SK-MEL-5 (cell line): Measurements from ENCODE around the gene KLF17. TPM values are rescaled to one million over a fixed set of nuclear protein-coding genes. Genes with fewer than 3 reads are reported as not detected.

Experiments
- DNase-seq: peaks from one replicate; pipeline ENCODE4 v3.0.0-alpha.2; 2016; ENCODE audit warnings: low read depth, low spot score
- in situ Hi-C: cut with HindIII; loops from 2 replicates; pipeline ENCODE4 v1.10.0; 2016; ENCODE audit warnings: low sequenced_read_pairs, high pct_unique_total_duplicates, low pct_unique_long_range_greater_than_20kb
- polyA plus RNA-seq, 2 experiments: library from polyadenylated mRNA; depleted of rRNA; stranded (reverse); fragments of >200 nt; gene quantifications; 2 replicates each; pipeline ENCODE4 v1.2.3, GENCODE V29; 2015
- total RNA-seq: library from RNA; depleted of rRNA; stranded (reverse); fragments of >200 nt; shearing (Covaris generic); gene quantifications from 2 replicates; pipeline ENCODE4 v1.2.3, GENCODE V29; 2014; rRNA removed

Gene KLF17, protein sequence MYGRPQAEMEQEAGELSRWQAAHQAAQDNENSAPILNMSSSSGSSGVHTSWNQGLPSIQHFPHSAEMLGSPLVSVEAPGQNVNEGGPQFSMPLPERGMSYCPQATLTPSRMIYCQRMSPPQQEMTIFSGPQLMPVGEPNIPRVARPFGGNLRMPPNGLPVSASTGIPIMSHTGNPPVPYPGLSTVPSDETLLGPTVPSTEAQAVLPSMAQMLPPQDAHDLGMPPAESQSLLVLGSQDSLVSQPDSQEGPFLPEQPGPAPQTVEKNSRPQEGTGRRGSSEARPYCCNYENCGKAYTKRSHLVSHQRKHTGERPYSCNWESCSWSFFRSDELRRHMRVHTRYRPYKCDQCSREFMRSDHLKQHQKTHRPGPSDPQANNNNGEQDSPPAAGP
- total RNA-seq, result not detected in 2 replicates
- not detected in 2 replicates for polyA plus RNA-seq (2015; cell fraction: cytosol; rRNA removed)
- not detected in 2 replicates for polyA plus RNA-seq (2015; cell fraction: nucleus; rRNA removed)

DNA sequence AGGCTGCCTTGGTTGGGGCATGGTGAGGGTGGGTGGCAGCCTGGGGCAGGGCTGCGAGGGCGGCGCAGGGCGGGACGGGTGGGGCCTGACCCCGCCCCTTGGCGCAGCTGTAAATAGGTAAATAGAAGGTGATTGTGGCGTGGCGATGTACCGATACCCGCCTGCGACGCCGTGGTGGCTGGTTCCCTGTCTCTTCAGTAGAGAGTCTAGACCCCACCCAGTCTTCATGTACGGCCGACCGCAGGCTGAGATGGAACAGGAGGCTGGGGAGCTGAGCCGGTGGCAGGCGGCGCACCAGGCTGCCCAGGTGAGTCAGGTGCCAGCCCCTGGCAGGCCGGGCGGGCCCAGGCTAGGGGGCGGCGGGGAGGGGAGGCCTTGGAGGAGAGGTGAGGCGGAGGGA is at the start of gene KLF17:
KLF17 (plus strand) TSS at position 140 of the 400 bp plus-strand sequence; CDS start at position 227, 87 bp downstream.
- no peak for DNase-seq
- in situ Hi-C loops, result no loop called here

DNA sequence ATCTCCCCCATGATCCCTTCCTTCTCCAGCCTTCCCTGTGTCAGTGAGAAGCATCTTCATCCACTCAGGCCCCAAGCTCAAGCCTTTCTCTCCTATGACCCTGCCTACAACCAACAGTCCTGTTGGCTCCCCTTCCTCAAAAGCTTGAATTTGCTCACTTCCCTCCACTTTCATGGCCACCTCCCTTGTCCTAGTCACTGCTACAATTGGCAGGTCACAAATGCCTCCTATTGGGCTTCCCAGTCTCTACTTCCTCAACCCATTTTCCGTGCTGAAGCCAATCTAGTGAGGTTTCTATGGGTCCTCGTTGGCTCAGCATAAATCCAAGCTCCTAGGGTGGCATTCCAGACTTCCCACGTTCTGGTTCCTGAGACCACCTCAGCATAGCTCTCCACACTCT is 47.2 kb upstream of the KLF17 start:
- in situ Hi-C loops, result no loop called here
- no peak for DNase-seq

DNA sequence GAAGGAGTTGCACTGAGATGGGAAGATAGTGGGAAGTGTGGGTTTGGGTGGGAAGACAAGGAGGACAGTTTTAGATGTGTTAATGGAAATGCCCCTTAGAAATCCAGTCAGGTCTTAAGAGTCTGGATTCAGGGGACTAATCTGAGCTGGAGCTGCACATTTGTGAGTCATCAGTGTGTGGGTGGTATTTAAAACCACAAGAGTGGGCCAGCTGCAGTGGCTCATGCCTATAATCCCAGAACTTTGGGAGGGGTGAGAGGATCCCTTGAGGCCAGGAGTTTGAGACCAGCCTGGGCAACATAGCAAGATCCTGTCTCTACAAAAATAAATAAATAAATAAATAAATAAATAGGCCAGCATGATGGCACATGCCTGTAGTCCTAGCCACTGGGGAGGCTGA is 46.4 kb upstream of the KLF17 start:
- in situ Hi-C loops, result no loop called here
- peak; percentile 7 for DNase-seq

DNA sequence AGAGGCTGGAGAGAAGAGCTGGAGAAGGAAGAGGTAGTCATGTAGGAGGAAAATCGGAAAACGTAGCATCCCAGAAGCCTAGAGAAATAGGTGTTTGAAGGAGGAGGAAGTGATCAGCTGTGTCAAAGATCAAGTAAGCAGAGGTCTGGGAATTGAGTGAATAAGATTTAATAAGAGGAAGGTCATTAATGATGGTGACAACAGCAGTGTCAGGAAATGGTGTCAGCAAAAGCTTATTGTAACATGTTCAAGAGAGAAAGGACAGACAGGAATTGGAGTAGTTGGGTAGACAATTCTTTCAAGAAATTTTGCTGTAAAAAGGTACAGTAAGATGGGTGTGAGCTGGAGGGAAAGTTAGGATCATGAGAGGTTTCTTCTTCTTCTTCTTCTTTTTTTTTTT is 45.8 kb upstream of the KLF17 start:
- in situ Hi-C loops, result no loop called here
- no peak for DNase-seq

DNA sequence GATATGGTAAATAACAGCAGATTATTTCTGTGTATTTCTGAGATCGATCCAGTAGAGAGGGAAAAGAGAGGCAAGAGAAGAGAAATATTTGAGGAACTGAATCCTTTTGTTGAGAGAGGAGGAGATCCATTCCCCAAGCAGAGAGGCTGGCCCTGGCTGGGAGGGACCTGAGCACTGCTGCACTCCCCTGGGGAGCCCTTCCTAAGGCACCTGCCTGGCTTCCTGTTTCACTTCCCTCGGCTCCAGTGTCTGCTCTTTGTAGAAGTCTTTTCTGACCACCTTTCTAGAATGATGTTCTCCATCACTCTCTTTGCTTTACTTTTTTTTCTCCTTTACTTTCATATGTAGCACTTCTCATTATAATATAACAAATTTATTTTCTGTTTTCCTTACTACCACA is 45.1 kb upstream of the KLF17 start:
- in situ Hi-C loops, result no loop called here

DNA sequence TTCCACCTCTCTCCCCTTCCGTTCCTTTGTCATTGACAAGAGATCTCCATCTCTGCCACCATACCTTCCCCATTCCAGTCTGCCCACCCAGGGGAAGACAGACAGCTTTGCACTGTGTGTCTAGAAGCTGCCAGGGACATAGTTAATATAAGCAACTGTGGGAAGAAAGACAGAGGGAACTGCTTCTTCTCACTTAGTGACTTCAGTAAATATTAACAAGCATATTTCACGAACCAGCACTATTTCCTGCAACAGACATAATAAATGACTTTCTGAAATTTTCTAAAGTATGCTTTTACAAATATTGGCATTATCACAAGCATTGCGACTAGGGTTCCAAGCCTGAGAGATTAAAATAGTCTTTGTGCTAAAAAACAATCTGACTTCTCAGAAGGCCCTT is 44.2 kb upstream of the KLF17 start:
- no peak for DNase-seq
- in situ Hi-C loops, result no loop called here

More for the DNA sequence above, 45.1 kb upstream of the KLF17 start:
- no peak for DNase-seq

DNA sequence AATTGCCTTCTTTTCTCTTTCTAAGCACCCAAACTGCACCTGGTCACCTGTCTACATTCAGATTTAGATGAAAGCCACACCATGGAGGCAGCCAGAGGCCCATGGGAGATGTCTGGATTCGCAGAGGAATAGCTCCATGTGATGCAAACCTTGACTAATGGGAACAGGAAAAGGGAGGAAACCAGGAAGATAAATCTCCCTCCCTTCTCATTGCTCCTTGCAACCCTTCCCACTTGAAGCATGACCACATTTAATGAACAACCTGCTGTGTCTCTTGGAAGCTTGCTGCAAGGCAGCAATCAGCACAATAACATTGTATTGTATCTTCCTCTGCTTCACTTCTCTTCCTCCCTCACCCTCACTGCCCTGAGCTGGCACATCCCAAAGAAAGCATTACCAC is 42.6 kb upstream of the KLF17 start:
- in situ Hi-C loops, result no loop called here
- peak; percentile 46 for DNase-seq

DNA sequence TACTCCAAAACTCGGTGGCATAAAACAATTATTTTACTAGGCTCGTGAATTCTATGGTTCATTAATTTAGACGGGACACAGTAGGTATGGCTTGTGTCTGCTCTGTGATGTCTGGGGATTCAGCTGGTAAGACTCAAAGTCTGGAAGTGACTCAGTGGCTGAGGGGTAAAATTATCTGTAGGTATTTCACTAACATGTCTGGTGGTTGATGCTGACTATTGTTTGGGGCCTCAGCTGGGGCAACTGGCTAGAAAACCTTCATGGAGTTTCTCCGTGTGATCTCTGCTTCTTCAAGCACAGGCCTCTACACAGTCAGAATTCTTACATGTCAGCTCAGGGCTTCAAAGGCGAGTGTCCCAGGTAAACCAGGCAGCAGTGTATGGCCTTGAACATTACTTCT is 41.2 kb upstream of the KLF17 start:
- no peak for DNase-seq
- in situ Hi-C loops, result no loop called here

DNA sequence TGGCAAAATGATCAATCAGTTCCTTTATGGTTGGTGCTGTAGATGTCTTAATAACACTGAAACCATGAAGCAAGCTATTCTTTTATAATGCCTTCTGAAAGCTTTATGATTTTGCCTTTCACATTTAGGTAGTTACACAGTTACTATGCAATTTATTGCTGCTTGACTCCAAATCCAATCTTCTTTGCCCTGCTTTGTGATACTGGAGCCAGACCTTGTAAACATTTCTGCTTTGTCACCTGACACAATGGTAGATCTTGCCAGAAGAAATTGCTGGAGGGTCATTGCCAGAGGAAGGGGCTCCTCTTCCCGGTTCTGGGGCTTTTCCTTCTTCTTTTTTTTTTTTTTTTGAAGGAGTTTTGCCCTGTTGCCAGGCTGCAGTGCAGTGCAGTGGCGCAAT is 40.5 kb upstream of the KLF17 start:
- no peak for DNase-seq
- in situ Hi-C loops, result no loop called here

DNA sequence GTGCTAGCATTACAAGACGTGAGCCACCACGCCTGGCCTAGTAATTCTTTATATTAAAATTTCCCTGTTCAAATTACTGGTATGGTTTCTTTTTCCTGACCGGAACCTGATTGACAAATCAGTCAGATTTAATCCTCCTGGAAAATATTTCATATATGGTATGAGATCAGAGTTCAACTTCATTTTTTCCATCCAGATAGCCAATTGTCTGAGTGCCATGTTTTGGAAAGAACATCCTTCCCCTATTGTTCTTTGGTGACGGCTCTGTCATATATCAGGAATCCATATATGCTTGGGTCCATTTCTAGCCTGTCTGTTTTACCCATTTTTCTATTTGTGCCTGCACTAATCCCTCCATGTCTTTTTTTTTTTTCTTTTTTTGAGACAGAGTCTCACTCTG is 39.1 kb upstream of the KLF17 start:
- no peak for DNase-seq
- in situ Hi-C loops, result no loop called here

DNA sequence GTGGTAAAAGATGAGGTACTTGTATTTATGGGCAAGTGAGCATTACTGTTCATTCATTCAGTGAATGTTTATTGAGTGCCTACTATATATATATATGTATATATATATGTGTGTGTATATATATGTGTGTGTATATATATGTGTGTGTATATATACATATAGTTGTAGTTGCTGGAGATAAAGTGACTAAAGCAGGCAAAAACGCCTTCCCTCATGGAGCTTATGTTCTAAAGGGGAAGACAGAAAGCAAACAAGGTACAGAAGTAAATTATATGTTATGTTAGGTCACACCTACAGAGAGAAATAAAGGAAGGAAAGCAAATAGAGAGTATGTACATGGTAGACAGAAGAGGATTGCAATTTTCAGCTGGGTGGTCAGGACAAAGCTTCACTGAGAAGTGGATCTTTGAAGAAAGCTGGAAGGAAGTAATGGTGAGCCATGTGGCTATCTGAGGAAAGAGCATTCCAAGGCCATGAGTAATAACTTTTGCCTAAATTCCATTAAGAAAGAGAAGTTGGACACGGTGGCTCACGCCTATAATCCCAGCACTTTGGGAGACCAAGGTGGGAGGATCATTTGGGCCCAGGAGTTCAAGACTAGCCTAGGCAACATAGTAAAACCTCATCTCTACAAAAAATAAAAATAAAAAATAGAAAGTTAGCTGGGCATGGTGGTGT is 33.5 kb upstream of the KLF17 start:
- in situ Hi-C loops, result no loop called here
- DNase-seq, result peak; percentile 29

DNA sequence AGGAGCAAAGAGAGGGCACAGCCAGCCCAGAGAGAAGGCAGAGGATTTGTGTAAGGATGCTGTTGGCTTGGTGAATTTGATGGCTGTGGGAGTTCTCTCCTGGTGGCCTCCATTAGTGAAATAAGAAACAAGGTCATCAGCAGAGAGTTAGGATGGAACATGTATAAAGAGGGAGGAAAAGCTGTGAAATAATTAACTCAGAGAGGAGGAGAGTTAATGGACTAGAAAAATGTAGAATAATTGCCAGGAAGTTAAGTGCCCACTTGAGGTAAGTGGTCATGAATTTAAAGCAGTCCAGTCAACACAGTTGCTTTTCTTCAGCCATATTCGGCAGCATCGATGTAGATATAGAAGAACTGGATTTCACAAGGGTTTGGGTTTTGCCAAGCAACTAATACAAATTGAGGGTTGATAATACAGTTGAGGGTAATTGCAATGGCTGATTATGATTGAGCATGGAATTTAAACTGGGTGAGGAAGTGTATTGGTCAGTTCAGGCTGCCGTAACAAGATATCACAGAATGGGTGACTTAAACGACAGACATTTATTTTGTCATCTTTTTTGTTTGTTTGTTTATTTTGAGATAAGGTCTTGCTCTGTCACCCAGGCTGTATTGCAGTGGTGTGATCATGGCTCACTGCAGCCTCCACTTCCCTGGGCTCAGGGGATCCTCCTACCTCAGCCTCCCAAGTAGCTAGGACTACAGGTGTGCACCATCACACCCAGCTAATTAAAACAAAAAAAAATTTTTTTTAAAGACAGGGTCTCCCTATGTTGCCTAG is 31.7 kb upstream of the KLF17 start:
- DNase-seq, result no peak
- in situ Hi-C loops, result no loop called here

DNA sequence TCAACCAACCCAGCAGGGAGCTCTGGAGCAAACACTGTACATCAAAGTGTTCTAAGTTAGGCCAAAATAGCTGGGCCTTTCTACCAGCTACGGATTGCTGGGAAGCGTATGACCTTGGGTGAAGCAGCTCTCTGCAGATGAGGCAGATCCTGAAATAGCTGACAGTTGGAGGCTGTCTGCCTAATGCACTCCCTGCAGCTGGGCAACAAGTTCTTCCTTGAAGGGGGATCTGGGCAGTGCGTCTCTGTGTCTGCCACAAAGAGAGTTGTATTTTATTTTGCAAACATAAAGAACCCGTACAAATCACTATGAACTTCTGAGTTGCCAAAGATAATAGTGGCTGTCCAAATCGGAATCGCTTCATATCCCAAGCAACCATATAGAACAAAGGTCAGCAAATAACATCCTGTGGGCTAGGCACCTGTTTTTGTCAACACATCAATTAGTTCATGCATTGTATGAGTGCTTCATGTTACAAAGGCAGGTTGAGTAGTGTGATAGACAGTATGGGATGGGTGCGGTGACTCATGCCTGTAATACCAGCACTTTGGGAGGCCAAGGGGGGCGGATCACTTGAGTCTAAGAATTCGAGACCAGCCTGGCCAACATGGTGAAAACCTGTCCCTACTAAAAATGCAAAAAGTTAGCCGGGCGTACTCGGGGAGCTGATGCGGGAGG is 29.1 kb upstream of the KLF17 start:
- DNase-seq, result no peak
- in situ Hi-C loops, result no loop called here

DNA sequence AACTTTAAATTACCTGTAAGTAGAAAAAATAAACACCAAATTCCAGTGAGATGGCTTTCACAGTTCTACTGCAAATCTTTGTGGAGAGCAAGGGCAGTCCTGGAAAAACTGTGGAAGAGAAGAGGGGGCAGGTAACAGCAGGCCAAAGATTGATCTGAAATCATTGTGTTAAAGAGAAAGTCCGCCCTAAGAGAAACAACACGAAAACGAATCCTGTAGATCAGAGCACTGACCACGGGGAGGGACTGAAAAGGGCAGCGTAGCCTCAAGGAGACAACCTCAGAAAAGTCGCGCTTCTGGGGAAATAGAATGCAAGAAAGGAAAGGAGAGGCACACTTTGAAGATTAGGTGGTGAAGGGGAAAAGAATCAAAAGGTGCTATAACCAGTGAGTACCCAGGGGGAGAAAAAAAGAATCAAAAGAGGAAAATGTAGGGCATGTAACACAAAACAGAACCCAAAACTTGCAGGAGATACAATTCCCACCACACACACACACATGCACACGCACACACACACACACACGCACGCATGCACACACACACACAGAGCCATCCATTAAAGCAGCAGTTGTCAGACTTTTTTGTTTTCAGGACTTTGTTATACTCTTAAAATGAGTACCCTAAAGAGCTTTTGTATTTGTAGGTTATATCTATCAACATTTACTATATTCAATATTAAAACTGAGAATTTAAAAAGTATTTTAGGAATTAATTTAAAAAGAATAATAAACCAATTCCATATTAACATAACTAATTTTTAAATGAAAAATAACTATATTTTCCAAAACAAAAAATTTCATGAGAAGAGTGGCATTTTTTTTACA is 28.0 kb upstream of the KLF17 start:
- in situ Hi-C loops, result no loop called here

DNA sequence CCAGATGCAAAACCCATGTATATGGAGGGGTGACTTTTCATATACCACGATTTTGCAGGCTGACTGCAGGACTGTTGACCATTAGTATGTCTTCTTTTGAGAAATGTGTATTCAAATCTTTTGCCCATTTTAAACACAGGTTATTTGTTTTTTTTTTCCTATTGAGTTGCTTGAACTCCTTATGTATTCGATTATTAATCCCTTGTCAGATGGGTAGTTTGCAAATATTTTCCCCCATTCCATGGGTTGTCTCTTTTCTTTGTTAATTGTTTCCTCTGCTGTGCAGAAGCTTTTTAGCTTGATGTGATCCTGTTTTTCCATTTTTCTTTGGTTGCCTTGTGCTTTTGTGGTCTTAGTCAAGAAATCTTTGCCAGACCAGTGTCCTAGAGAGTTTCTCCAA is 24.6 kb upstream of the KLF17 start:
- no peak for DNase-seq
- in situ Hi-C loops, result no loop called here

More for the DNA sequence above, 28.0 kb upstream of the KLF17 start:
- DNase-seq, result no peak

DNA sequence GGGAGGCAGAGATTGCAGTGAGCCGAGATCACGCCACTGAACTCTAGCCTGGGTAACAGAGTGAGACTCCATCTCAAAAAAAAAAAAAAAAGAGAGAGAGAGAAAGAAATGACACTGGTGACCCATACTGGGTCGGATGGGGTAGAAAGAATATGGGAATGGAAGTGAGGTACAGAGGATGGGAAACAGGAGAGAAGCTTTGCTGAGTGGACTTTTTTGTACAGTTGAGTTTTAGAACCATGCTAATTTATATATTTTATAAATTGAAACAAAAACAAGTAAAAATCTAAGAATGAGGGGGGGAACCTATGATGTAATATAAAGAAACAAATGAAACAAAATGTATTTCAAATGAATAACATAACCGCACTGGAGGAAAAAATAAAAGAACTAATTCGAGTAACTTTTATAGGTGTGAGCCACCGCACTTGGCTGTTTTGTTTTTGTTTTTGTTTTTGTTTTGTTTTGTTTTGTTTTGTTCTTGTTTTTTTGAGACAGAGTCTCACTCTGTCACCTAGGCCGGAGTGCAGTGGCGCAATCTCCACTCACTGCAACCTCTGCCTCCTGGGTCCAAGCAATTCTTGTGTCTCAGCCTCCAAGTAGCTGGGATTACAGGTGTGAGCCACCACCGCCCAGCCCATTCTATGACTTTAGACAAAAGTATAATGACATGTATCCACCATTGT is 18.3 kb upstream of the KLF17 start:
- in situ Hi-C loops, result no loop called here
- no peak for DNase-seq
